ENCODE data around the gene MAOB.
A peak's percentile ranks its signal among the peaks of the same experiment; 100 is the strongest.

DNA sequence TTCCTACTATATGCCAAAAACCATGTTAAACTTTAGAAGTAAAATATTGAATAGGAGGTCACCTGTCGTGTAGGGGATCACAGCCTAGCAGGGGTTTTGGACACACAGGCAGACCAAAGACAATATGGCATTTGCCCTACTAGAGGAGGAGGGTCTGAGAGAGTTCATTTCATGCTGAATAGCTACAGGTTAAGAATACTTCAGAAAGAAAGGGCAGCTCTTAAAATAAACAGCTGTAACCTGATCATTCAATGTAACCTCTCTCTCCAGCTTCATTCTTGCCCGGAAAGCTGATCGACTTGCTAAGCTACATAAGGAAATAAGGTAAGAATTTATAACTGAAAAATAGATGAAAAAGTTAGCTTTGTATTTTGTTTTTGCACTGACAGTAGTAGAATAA is 146.3 kb downstream of the MAOB start:
- TF ChIP-seq, protein P1, sequence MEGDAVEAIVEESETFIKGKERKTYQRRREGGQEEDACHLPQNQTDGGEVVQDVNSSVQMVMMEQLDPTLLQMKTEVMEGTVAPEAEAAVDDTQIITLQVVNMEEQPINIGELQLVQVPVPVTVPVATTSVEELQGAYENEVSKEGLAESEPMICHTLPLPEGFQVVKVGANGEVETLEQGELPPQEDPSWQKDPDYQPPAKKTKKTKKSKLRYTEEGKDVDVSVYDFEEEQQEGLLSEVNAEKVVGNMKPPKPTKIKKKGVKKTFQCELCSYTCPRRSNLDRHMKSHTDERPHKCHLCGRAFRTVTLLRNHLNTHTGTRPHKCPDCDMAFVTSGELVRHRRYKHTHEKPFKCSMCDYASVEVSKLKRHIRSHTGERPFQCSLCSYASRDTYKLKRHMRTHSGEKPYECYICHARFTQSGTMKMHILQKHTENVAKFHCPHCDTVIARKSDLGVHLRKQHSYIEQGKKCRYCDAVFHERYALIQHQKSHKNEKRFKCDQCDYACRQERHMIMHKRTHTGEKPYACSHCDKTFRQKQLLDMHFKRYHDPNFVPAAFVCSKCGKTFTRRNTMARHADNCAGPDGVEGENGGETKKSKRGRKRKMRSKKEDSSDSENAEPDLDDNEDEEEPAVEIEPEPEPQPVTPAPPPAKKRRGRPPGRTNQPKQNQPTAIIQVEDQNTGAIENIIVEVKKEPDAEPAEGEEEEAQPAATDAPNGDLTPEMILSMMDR (tag by site-specific recombination; IDR thresholded peaks at IDR 0.05): no peak
- TF ChIP-seq ZFP41 (tag by site-specific recombination; IDR thresholded peaks at IDR 0.05; ENCODE audit: borderline replicate concordance) (no peak), MEIS1 (CRISPR knock-in tag; IDR thresholded peaks at IDR 0.05; ENCODE audit: borderline replicate concordance) (no peak), ZEB2 (tag by site-specific recombination; IDR thresholded peaks at IDR 0.05) (no peak), TCF7L2 (IDR thresholded peaks at IDR 0.05; ENCODE audit: borderline replicate concordance, low read depth, low read length) (peak; percentile 53; the same call in 1 of the 2 replicates)
